K562 (cell line): ENCODE data around the gene CIAPIN1. TPM values are rescaled to one million over a fixed set of nuclear protein-coding genes. Genes with fewer than 3 reads are reported as not detected.

Source experiments
- ATAC-seq: fragments of 200-7000 bp; cut with Tn5 transposase; 3 replicates; pipeline ENCODE4 v1.9.1; 2020; ENCODE audit warnings: moderate library complexity
- BruUV-seq: library from RNA; stranded (reverse); fragments of 400-500 nt; replicated peaks from 2 replicates; lab custom pipeline; 2021; lab: Mats Ljungman, UMichigan
- CTCF ChIA-PET: fragments of 300-600 bp; formaldehyde crosslinking; extraction: SDS; loops from one replicate; lab custom pipeline; 2021; ENCODE audit warnings: low intra/inter-chr PET ratio; lab: Yijun Ruan, JAX
- POLR2A ChIA-PET: fragments of 300-600, 350-650 bp; sonication (Branson Sonifier 250); formaldehyde crosslinking; extraction: SDS; loops from one replicate; lab custom pipeline; 2021; ENCODE audit warnings: antibody characterized with exemption, inconsistent platforms; lab: Yijun Ruan, JAX
- DNase-seq, 4 experiments: peaks; one replicate each; pipeline versions ENCODE4 v3.0.0 to v3.0.0-alpha.2; 2011 to 2018; ENCODE audit warnings: low spot score in 3 of 4, mixed read lengths in 3 of 4; ENCODE audit errors: extremely low read depth in 1 of 4
- FAIRE-seq: peaks from 2 replicates; lab custom pipeline; 2011; peaks lifted over from hg19 to GRCh38; lab: Jason Lieb, UNC
- H2AFZ ChIP-seq: 2 replicates; pipeline ENCODE4 v1.6.0; 2011; ENCODE audit warnings: low read depth, low read length, control low read depth, inconsistent platforms
- H3K27ac ChIP-seq: fragments of 200-600 bp; 3 replicates; pipeline ENCODE4 v1.8.0; 2011; ENCODE audit warnings: low read depth, mild to moderate bottlenecking, control low read depth, inconsistent platforms, low read length, moderate library complexity, mixed read lengths; ENCODE audit errors: extremely low read depth
- H3K27me3 ChIP-seq, 2 experiments: fragments of 300-600 bp in 1 of 2; 2 replicates in 1 of 2; 3 replicates in 1 of 2; pipeline versions ENCODE4 v1.6.0 to v1.8.0; 2011; ENCODE audit warnings: inconsistent platforms in 2 of 2, low read length in 2 of 2, mild to moderate bottlenecking in 1 of 2, mixed read lengths in 1 of 2, moderate library complexity in 1 of 2; ENCODE audit not compliant: control insufficient read depth in 2 of 2, insufficient read depth in 2 of 2
- H3K36me3 ChIP-seq: fragments of 300-600 bp; 3 replicates; pipeline ENCODE4 v1.8.0; 2011; ENCODE audit warnings: mild to moderate bottlenecking, low read length, inconsistent platforms; ENCODE audit not compliant: control insufficient read depth, insufficient read depth
- H3K4me1 ChIP-seq, 2 experiments: fragments of 200-600 bp in 1 of 2; replicated peaks in 1 of 2; 2 replicates in 1 of 2; 3 replicates in 1 of 2; pipeline versions ENCODE4 v1.5.1 to v1.8.0; 2011; ENCODE audit warnings: inconsistent platforms in 2 of 2, low read length in 2 of 2, mild to moderate bottlenecking in 1 of 2, mixed read lengths in 1 of 2, moderate library complexity in 1 of 2; ENCODE audit not compliant: control insufficient read depth in 2 of 2, insufficient read depth in 2 of 2
- H3K4me2 ChIP-seq: 2 replicates; pipeline ENCODE4 v1.6.1; 2011; ENCODE audit warnings: low read length, control low read depth, inconsistent platforms, mixed read lengths; ENCODE audit not compliant: insufficient read depth
- H3K4me3 ChIP-seq: fragments of 200-600 bp; sonication (generic), shearing (Covaris generic); 2 replicates; pipeline ENCODE4 v1.5.1; 2016; ENCODE audit warnings: control low read depth, inconsistent platforms
- H3K79me2 ChIP-seq: fragments of 200-600 bp; 3 replicates; pipeline ENCODE4 v1.8.0; 2011; ENCODE audit warnings: low read length, inconsistent platforms; ENCODE audit not compliant: control insufficient read depth, insufficient read depth
- H3K9ac ChIP-seq, 2 experiments: 2 replicates each; pipeline versions ENCODE4 v1.6.0 to v1.6.1; 2011; ENCODE audit warnings: low read depth in 2 of 2, low read length in 2 of 2, control low read depth in 1 of 2, inconsistent platforms in 1 of 2, mild to moderate bottlenecking in 1 of 2, mixed read lengths in 1 of 2; ENCODE audit not compliant: insufficient read depth in 1 of 2
- H3K9me1 ChIP-seq: one replicate; pipeline ENCODE4 v1.6.0; 2011; ENCODE audit warnings: inconsistent platforms, mild to moderate bottlenecking, low read length, moderate library complexity; ENCODE audit not compliant: control insufficient read depth, insufficient read depth
- H3K9me3 ChIP-seq: replicated peaks from 2 replicates; pipeline ENCODE4 v1.5.1; 2011; ENCODE audit warnings: low read depth, low read length, inconsistent platforms; ENCODE audit not compliant: control insufficient read depth, insufficient read depth
- H4K20me1 ChIP-seq: replicated peaks from 2 replicates; pipeline ENCODE4 v1.6.1; 2011; ENCODE audit warnings: low read length, inconsistent platforms, mixed read lengths; ENCODE audit not compliant: control insufficient read depth, insufficient read depth
- BMI1 ChIP-seq: fragments of 150-350 bp; IDR thresholded peaks from 2 replicates; pipeline ENCODE4 v1.6.1; 2014; ENCODE audit warnings: low read length
- ETV6 ChIP-seq, 3 experiments: fragments of 150-350 bp in 1 of 3; sonication (generic) in 1 of 3; formaldehyde crosslinking in 1 of 3; IDR thresholded peaks; 2 replicates each; pipeline versions ENCODE4 v1.6.1 to v1.8.0; 2014 to 2022; ENCODE audit warnings: borderline replicate concordance in 2 of 3, low read depth in 2 of 3, antibody characterized with exemption in 1 of 3, low read length in 1 of 3, mild to moderate bottlenecking in 1 of 3, missing genetic modification reagents in 1 of 3
- GTF2B ChIP-seq: IDR thresholded peaks from 2 replicates; pipeline ENCODE4 v1.6.1; 2011; ENCODE audit not compliant: insufficient read length; ENCODE audit errors: extremely low read depth
- GTF2E2 ChIP-seq: fragments of 200-800 bp; sonication (Bioruptor generic); IDR thresholded peaks from 2 replicates; pipeline ENCODE4 v1.6.1; 2016; ENCODE audit warnings: missing genetic modification characterization, missing compliant biosample characterization
- HNRNPH1 ChIP-seq: fragments of 200-400 bp; formaldehyde crosslinking; optimal IDR thresholded peaks from 2 replicates; pipeline ENCODE3; 2017; ENCODE audit warnings: low read depth, mild to moderate bottlenecking, low read length, moderate library complexity
- SIN3B ChIP-seq: fragments of 450-650 bp; IDR thresholded peaks from 2 replicates; pipeline ENCODE4 v1.6.1; 2017; ENCODE audit warnings: low read depth, mild to moderate bottlenecking, moderate library complexity
- SLC30A9 ChIP-seq: fragments of 250-450 bp; sonication (Bioruptor Pico); IDR thresholded peaks from 2 replicates; pipeline ENCODE4 v1.8.0; 2022; ENCODE audit warnings: mild to moderate bottlenecking, moderate library complexity
- SMC3 ChIP-seq: conservative IDR thresholded peaks from 2 replicates; pipeline ENCODE4 v1.6.1; 2011; ENCODE audit warnings: low read depth, low read length, improper control_type of control experiment; ENCODE audit not compliant: insufficient read depth
- U2AF1 ChIP-seq: fragments of 200-400 bp; formaldehyde crosslinking; optimal IDR thresholded peaks from 2 replicates; pipeline ENCODE3; 2017; ENCODE audit warnings: mild to moderate bottlenecking, low read depth, low read length, moderate library complexity
- ZNF324 ChIP-seq: fragments of 250-450 bp; sonication (Bioruptor Pico); IDR thresholded peaks from 2 replicates; pipeline ENCODE4 v1.4.0; 2020; ENCODE audit warnings: mild to moderate bottlenecking
- ZNF408 ChIP-seq: fragments of 250-450 bp; sonication (Bioruptor Pico); IDR thresholded peaks from 2 replicates; pipeline ENCODE4 v1.4.0; 2020; ENCODE audit warnings: low read depth, mild to moderate bottlenecking, moderate library complexity
- ZNF655 ChIP-seq: fragments of 250-450 bp; sonication (Bioruptor Pico); IDR thresholded peaks from 2 replicates; pipeline ENCODE4 v1.5.0; 2021
- ZNF707 ChIP-seq: fragments of 250-450 bp; sonication (Bioruptor Pico); conservative IDR thresholded peaks from 2 replicates; pipeline ENCODE4 v1.8.0; 2022; ENCODE audit warnings: inconsistent platforms, mild to moderate bottlenecking, moderate library complexity
- WGBS: fragments of 100-300 bp; shearing (Covaris generic); methylation state at CpG from one replicate; pipeline ENCODE4 v1.1.6; 2016; ENCODE audit warnings: low coverage, mixed read lengths; ENCODE audit not compliant: insufficient coverage; ENCODE audit errors: missing lambda C conversion rate; 5-methylcytosine and 5-hydroxymethylcytosine counted together
- in situ Hi-C: fragments of 300-500 bp; cut with MboI; formaldehyde crosslinking; loops from 4 replicates; pipeline ENCODE4 v1.15.0; 2018; ENCODE audit warnings: inconsistent platforms, mixed read lengths
- intact Hi-C: fragments of 100-400 bp; cut with micrococcal nuclease; formaldehyde crosslinking; loops from 2 replicates; pipeline ENCODE4 v1.14.2; 2022
- polyA plus RNA-seq, 8 experiments: library from polyadenylated mRNA; depleted of rRNA in 4 of 8; stranded (reverse) in 5 of 8; unstranded in 3 of 8; fragments of >200 nt; fragmentation: Nextera tagmentation in 2 of 8; fragmentation: Illumina TruSeq in 1 of 8; extraction: Ambion mirVana in 2 of 8; extraction: Trizol in 1 of 8; gene quantifications; 2 replicates each; pipeline versions ENCODE4 v1.2.1 to v1.2.3, GENCODE V29; 2011 to 2014; ENCODE audit warnings: inconsistent platforms in 1 of 8, missing spikeins in 1 of 8
- total RNA-seq, 7 experiments: library from RNA; depleted of rRNA in 6 of 7; stranded (reverse); fragments of >200 nt in 6 of 7; fragmentation: Illumina TruSeq in 2 of 7; extraction: Trizol in 2 of 7; gene quantifications; 2 replicates each; pipeline versions ENCODE4 v1.2.1 to v1.2.3, GENCODE V29; 2011 to 2021; ENCODE audit warnings: low replicate concordance in 1 of 7

Gene CIAPIN1
- total and polyA plus RNA-seq, 9 of the 15 experiments (the other 6 are each of a cell fraction or from before 2014, with no cell fraction given) = 71.8 to 263 (median 95.7) TPM

GRCh38 chr16:57383276-57384247 lies 63.6 kb downstream of the CIAPIN1 start (continued):
- TF ChIP-seq ZNF655 = no peak

DNA sequence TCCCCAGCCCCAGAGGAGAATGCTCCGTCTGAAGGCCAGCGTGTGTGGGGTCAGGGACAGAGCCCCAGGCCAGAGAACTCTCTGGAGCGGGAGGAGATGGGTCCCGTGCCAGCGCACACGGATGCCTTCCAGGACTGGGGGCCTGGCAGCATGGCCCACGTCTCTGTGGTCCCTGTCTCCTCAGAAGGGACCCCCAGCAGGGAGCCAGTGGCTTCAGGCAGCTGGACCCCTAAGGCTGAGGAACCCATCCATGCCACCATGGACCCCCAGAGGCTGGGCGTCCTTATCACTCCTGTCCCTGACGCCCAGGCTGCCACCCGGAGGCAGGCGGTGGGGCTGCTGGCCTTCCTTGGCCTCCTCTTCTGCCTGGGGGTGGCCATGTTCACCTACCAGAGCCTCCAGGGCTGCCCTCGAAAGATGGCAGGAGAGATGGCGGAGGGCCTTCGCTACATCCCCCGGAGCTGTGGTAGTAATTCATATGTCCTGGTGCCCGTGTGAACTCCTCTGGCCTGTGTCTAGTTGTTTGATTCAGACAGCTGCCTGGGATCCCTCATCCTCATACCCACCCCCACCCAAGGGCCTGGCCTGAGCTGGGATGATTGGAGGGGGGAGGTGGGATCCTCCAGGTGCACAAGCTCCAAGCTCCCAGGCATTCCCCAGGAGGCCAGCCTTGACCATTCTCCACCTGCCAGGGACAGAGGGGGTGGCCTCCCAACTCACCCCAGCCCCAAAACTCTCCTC lies 64.5 kb downstream of the CIAPIN1 start:
- intact Hi-C loops = no loop called here
- no TSS peak for BruUV-seq
- H3K4me3 ChIP-seq = no peak overlapping the region
- H3K9me3 ChIP-seq = no peaks in the 10 kb centered on the region
- no peaks in the 10 kb centered on the region for H3K36me3 ChIP-seq
- H3K79me2 ChIP-seq = no peaks in the 10 kb centered on the region
- H3K4me1 ChIP-seq = peaks cover 0 to 10% of the 10 kb centered on the region in 2 experiments; a peak in 2 of 5 replicates
- no peak overlapping the region for H3K4me2 ChIP-seq
- POLR2A ChIA-PET = no interaction called here
- 0 out of 2 replicates have a peak, but pooled peaks cover 3% of the 10 kb centered on the region for H4K20me1 ChIP-seq
- CTCF ChIA-PET = no interaction called here
- ATAC-seq = no peak
- H3K27me3 ChIP-seq = peaks cover 26 to 65% of the 10 kb centered on the region in 2 experiments; a peak in 4 of 5 replicates
- H3K9ac ChIP-seq = peak overlapping the region in 1 of 2 experiments; percentile 9; a peak in 1 of 4 replicates
- no peaks in the 10 kb centered on the region for H3K9me1 ChIP-seq
- H2AFZ ChIP-seq = no peak overlapping the region
- H3K27ac ChIP-seq = no peak overlapping the region
- in situ Hi-C loops = no loop called here
- FAIRE-seq = no peak
- no peak for DNase-seq
- 4% methylated on average over 15 of the region's 16 CpGs for WGBS
- TF ChIP-seq ZNF408 (CRISPR knock-in tag) (no peak), ZNF707 (CRISPR knock-in tag) (no peak), U2AF1 (no peak), ZNF324 (CRISPR knock-in tag) (no peak), GTF2B (no peak), SIN3B (no peak), SMC3 (no peak), SLC30A9 (CRISPR knock-in tag) (no peak), GTF2E2 (tag) (no peak), BMI1 (no peak), ETV6 (IDR thresholded peaks at IDR 0.05; ENCODE audit: borderline replicate concordance in 1 of 2, low read depth in 2 of 2, low read length in 1 of 2) (no peak), ETV6 (CRISPR knock-in tag; IDR thresholded peaks at IDR 0.05; ENCODE audit: borderline replicate concordance) (no peak), HNRNPH1 (no peak)
